A549 (cell line): ENCODE results near the gene UNC5C.

Experiments
- BHLHE40 ChIP-seq: IDR thresholded peaks from 2 replicates; pipeline ENCODE4 v1.6.1; 2012; ENCODE audit warnings: low read depth, low read length, inconsistent platforms
- CEBPB ChIP-seq, 2 experiments: fragments of >200 bp in 1 of 2; sonication (Bioruptor Twin) in 1 of 2; formaldehyde crosslinking in 1 of 2; IDR thresholded peaks; 2 replicates each; pipeline ENCODE4 v1.6.1; 2012 to 2016
- HDAC2 ChIP-seq: fragments of 200-600 bp; sonication (generic); IDR thresholded peaks from 2 replicates; pipeline ENCODE4 v1.6.1; 2016
- POLR2A ChIP-seq: IDR thresholded peaks from 2 replicates; pipeline ENCODE4 v1.6.1; 2012; ENCODE audit warnings: mild to moderate bottlenecking, low read length
- RNF2 ChIP-seq: fragments of 200-600 bp; sonication (generic); IDR thresholded peaks from 2 replicates; pipeline ENCODE4 v1.6.1; 2016; ENCODE audit warnings: low read depth, mild to moderate bottlenecking, antibody characterized with exemption, moderate library complexity, borderline replicate concordance
- TF ChIP-seq, protein P1 (sequence below): fragments of >200 bp; sonication (Bioruptor Twin); formaldehyde crosslinking; IDR thresholded peaks from 3 replicates; pipeline ENCODE4 v1.5.1; 2016

GRCh38 chr4:95546221-95546620 lies 2.6 kb downstream of the UNC5C start:
- TF ChIP-seq, protein P1, sequence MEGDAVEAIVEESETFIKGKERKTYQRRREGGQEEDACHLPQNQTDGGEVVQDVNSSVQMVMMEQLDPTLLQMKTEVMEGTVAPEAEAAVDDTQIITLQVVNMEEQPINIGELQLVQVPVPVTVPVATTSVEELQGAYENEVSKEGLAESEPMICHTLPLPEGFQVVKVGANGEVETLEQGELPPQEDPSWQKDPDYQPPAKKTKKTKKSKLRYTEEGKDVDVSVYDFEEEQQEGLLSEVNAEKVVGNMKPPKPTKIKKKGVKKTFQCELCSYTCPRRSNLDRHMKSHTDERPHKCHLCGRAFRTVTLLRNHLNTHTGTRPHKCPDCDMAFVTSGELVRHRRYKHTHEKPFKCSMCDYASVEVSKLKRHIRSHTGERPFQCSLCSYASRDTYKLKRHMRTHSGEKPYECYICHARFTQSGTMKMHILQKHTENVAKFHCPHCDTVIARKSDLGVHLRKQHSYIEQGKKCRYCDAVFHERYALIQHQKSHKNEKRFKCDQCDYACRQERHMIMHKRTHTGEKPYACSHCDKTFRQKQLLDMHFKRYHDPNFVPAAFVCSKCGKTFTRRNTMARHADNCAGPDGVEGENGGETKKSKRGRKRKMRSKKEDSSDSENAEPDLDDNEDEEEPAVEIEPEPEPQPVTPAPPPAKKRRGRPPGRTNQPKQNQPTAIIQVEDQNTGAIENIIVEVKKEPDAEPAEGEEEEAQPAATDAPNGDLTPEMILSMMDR = no peak
- TF ChIP-seq BHLHE40 = no peak
- no peak for TF ChIP-seq CEBPB (IDR thresholded peaks at IDR 0.05)
- no peak for TF ChIP-seq HDAC2
- no peak for TF ChIP-seq RNF2
- TF ChIP-seq POLR2A = no peak
